GM18861 (cell line): ENCODE measurements around the gene CDK11A.
"Not testable (repeated sequence)": the region's sequence is repeated elsewhere in the genome, so short reads cannot be mapped to it uniquely, and the experiment has no call there.

Experiments
- ATAC-seq: cut with Tn5 transposase; IDR thresholded peaks from one replicate; pipeline ENCODE4 v1.9.1; 2021; ENCODE audit not compliant: unreplicated experiment

The CDK11A gene

DNA sequence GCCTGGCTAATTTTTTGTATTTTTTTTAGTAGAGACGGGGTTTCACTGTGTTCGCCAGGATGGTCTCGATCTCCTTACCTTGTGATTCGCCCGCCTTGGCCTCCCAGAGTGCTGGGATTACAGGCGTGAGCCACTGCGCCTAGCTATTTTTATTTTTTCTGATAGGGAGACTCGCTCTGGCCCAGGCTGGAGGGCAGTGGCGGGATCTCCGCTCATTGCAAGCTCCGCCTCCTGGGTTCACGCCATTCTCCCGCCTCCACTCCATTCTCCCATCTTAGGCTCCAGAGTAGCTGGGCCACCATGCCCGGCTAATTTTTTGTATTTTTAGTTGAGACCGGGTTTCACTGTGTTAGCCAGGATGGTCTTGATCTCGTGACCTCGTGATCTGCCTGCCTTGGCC, 1.9 kb upstream of the CDK11A start:
- not testable (repeated sequence) for ATAC-seq

- no peak for ATAC-seq
Measured at GRCh38 chr1:1721201-1721600, 3.0 kb downstream of the CDK11A start.

- ATAC-seq = not testable (repeated sequence)
Measured at GRCh38 chr1:1715109-1715883, 8.9 kb downstream of the CDK11A start.

DNA sequence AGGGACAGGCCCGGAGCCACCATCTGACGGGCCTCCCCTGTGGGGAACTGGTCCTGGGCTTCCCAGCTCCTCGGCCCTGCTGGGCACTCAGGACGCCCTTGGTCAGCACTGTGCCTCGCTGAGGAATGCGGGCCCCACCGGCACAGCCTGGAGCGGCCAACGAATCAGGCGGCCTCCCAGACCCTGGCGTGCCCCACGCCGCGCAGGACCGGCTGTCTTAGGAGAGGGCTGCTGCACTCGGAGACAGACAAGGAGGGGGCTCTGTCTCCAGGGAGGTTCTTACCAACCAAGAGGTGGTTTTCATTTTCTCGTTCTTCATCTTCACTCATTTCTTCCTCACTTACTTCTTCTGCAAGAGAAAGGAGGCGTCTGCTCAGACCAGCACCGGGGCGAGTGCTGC, 16.3 kb downstream of the CDK11A start:
- not testable (repeated sequence) for ATAC-seq

DNA sequence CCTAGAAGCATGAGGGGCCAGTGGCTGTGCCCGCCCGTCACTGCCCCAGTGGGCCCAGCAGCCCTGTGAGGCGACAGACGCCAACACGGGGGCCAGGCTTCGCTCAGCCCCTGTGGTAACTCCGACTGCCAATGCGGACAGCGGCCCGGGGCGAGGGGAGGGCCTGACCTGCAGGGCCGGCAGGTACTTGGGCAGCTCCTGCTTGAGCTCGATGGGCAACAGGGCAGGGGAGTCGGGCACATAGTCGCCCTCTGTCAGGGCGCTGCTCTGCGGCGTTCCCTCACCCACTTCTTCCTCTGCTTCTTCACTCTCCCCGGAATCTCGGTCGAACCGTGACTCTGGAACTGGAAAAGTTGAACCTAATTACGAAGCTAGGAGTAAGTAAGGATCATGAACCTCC, 16.9 kb downstream of the CDK11A start:
- not testable (repeated sequence) for ATAC-seq

DNA sequence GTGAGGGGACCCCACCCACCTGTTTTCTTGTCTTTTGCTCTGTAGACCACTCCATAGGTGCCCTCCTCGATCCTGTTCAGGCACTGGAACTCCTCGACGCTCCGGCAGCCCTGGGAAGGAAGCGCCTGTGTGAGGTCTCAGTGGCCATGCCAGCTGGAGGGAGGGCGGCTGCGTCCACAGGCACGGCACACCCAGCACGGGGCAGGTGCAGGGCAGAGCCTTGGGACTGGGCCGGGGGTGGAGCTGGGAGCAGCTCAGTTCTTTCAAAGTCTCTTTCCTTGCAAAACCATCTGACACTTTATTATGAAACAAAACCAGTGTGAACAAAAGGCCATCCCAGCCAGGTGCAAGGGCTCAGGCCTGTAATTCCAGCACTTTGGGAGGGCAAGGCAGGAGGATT, 18.5 kb downstream of the CDK11A start:
- not testable (repeated sequence) for ATAC-seq

DNA sequence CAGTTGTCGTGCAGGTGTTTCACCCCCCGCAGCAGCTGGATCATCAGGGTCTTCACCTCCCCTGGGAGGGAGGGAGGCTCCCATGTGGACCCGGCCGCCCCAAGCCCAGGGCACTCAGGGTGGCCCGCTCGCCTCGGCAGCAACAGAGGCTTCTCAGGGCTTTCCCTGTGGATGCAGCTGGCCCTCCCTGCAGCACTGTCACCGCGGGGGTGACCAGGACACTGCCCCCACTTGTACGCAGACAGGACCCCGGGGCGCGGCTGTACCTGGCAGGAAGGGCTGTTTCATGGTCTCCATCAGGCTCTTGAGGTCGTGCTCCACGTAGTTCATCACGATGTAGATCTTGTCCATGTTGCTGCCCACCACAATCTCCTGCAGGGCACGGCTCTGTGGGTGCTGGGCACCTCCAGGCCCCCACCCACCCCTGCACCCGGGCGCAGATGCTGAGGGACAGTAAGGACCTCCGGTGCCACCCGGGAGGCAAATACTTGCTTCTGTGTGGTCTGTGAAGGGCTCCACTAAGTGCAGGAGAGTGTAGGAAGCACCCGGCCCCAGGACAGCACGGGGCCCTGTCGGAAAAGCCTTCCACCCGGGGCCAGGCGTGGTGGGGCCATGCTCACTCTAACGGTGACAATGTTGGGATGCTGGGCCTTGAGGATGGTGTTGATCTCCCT, 19.7 kb downstream of the CDK11A start:
- ATAC-seq = not testable (repeated sequence)

DNA sequence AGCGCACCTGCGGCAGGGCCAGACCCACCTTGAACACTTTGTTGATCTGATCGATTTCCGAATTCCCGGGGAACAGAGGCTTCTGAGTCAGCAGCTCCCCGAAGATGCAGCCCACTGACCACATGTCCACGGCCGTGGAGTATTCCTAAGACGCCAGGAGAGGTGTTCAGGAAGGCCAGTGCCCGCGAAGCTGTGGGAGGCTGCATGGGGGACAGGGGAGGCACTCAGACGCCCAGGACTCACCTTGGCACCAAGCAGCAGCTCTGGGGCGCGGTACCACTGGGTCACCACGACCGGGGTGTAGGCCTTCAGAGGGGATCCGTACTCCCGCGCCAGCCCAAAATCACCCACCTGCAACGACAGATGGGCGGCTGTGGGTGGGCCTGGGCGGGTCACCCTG, 20.4 kb downstream of the CDK11A start:
- no peak for ATAC-seq

DNA sequence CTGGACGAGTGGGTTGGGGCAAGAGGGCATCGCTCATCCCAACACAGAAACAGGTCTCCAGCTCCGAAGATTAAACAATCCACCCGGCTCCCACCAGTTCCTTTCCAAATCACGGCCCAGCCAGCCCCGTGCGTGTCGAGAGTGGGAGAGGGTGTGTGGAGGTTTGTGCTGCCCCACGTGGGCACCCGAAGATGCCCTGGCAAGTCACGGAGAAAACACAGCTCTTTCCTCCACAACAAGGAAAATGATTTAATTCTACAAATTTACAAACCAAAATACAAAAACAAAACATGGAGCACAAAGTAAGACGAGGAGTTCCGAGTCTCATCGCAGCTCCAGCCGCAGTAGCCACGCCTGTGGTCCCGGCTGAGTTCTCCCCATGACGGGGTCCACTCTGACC, 21.7 kb downstream of the CDK11A start:
- ATAC-seq = not testable (repeated sequence)

GRCh38 chr1:1700557-1700956, 23.6 kb downstream of the CDK11A start:
- not testable (repeated sequence) for ATAC-seq

DNA sequence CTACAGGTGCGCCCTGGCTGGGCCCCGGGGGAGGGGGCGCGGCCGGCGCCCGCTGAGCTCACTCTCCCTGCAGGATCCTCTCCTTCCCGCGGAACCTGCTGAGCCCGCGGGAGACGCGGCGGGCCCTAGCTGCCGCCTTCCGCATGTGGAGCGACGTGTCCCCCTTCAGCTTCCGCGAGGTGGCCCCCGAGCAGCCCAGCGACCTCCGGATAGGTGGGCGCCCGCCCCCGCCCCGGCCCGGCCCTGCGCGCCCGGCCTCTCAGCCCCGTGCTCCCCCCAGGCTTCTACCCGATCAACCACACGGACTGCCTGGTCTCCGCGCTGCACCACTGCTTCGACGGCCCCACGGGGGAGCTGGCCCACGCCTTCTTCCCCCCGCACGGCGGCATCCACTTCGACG, 24.1 kb downstream of the CDK11A start:
- ATAC-seq = not testable (repeated sequence)

DNA sequence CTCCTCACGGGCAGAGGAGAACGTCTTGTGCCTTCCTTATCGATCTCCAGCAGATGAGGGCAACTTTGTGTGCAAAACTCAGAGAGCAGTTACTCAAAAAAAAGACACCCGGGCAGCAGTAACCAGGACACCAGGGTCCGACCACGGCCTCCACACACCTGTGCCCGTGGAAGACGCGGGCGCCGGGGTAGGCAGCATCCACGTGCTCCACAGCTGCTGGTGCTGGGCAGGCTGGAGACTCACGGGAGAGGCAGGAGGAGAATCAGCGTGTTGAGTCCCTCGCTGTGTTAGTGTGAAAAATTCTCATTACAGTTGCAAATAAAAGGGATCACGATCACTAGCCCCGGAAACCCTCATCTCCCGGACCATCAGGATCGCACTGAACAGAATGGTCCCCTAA, 25.1 kb downstream of the CDK11A start:
- ATAC-seq = not testable (repeated sequence)

DNA sequence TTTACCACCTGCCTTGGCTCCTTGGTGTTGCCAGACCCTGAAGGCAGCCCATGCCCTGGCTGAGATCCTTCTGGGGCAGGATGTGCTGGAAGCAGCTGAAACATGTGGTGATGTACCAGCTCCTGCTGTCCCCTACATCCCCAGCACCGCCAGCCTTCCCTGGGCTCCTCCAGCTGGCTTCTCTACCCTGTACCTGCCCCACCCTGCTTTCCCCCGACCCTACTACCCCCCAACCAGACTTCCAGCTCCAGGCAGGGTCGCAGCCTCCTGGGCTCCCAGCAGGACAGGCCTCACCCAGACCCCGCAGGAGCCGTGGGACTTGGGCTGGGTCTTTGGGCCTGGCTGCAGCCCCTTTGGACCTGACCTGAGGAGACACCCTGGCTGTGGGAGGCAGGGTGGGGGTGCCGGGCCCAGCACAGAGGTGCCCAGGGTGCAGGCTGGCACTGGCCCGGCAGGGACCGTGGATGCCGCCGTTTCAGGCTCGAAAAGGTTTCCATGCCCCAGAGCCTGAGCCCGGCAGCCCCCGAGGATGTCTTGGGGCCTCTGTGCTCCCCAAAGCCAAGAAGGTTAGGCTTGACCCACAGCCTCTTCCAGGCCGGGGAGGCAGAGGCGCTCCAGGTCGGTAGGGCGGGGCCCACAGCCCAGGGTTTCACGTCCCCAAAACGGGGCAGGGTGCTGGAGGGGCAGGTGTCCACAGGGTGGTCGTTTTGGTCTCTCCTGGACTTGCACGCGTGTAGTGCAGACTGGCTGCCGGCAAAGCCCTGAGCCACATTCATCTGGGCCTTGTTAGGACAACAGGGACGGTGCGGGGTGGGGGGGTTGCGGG, 26.6 kb downstream of the CDK11A start:
- ATAC-seq = not testable (repeated sequence)

DNA sequence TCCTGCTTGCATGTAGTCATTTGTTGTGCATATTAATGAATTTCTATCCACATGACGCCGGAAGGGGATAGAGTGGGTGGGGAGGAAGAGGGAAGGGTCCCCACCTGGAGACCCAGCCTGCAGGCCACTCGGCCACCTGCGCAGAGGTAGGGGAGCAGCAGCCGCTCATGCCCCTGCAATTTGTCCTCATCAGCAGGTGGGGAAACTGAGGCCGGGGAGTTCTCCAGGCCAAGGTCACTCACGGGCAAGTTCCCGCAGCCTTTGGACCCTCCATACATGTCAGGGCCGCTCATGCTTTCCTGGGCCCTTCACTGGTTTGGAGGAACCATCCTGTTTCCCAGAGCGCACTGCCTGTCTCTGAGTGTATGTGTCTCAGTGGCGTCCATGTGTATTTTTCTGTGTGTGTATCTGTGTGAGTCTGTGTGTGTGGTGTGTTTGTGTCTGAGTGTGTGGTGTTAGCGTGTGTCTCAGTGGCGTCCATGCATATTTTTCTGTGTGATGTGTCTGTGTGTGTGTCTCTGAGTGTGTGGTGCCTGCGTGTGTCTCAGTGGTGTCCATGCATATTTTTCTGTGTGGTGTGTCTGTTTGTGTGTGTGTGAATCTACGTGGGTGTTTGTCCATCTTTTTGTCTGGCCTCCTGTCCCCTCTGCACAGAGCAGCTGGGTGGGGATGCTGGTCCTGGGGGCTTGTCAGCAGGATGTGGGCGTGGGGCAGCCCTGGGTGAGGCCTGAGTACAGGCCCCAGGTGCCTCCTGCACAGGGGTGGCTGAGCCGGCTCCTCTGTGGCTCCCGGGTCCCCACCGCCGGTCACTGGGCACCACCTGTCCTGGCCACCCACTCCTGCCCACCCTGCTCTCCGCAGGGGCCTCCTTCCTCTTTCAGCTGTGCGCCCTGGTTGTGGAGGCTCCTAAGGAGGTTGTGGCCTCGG, 27.5 kb downstream of the CDK11A start:
- ATAC-seq = not testable (repeated sequence)

DNA sequence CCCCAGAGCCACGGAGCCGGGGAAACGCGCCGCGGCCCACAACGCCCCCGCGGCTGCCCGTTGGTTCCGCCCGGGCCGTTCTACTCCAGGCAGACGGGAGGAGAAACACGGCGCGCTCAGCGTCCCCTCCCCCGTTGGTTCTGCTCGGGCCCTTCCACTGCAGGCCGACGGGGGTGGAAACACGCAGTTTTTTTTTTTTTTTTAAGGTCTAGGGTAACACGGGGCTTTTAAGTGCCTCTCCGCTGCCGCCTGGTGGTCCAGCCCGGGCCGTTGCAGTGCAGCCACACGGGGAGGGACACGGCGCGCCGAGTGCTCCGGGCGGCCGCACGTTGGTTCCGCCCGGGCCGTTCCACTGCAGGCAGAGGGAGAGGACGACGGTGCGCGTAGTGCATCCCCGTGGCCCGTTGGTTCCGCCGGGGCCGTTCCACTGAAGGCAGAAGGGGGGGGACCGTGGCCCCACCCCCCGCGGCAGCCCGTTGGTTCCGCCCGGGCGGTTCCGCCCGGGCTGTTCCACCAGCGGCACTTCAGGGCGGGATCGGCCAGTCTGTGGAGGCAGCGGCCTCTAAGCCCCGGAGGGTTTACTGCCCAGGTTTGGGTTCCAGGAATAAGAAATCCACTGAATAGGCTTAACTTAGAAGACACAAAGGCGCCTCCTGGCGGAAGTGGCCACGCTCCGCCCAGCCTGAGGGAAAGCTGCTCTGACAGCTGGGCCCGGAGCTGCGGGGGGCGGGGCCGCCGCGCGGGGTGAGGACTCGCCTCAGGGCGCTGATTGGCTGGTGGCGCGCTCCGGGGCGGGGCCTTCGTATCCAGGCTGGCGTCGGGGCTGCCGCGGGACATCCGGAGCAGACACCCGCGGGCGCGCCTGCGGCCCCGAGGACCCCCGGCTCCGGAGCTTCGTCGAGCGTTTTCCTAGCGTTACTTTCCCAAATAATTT, 31.2 kb downstream of the CDK11A start, which contains the start of gene SLC35E2B:
Gene SLC35E2B, minus strand, starts transcription at position 82 of the 934 bp plus-strand sequence. CDS start 16,096 bp downstream, outside the sequence.
- ATAC-seq = peak; percentile 58

- peak; percentile 17 for ATAC-seq
Measured at GRCh38 chr1:1692324-1692713, 31.8 kb downstream of the CDK11A start.

DNA sequence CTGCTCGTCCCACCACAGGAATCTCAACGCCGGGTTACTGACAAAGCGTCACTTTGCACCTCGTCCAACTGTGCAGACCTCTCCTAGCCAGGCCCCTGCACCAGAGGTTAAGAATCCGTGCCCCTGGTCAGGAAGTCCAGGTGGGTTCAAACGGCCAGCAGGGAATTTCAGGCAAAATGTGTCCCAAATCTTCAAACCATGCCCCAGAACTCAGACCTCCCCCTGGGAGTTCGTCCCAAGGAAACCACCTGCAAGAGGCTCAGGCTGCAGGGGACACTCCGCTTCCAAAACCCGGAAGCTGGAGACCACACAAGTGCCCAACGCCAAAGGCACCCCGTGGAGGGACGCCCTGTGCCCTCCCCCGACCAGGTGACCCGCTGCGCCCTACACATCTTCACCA, 32.7 kb downstream of the CDK11A start:
- ATAC-seq = not testable (repeated sequence)

DNA sequence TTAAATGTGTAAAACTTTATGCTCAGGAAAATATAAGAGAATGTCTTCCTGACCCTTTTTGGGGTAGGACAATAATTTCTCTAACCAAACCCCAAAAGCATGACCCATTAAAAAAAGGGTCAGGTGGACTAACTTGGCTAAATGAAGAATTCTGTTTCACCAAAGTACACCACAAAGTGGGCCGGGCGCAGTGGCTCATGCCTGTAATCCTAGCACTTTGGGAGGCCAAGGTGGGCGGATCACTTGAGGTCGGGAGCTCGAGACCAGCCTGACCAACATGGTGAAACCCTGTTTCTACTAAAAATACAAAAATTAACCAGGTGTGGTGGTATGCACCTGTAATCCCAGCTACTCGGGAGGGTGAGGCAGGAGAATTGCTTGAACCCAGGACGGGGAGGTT, 34.6 kb downstream of the CDK11A start:
- ATAC-seq = not testable (repeated sequence)

DNA sequence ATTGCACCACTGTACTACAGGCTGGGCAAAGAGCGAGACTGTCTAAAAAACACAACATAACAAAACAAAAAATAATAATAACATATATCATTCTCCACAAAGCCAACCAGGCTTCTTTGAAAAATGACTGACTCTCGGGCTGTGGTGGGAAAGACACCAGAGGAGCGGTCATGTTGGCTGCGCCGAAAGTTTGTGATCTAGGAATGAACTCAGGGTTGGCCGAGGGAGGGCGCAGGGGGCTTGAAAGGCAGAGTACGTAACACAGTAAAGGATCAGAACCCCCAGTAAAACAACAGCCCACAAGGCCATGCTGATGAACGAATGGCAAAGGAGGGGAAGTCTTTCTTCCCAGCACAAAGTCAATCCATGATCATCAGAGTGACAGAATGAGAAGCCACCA, 36.3 kb downstream of the CDK11A start:
- ATAC-seq = no peak
